ENCODE results near the gene KCTD16.

The KCTD16 gene

DNA sequence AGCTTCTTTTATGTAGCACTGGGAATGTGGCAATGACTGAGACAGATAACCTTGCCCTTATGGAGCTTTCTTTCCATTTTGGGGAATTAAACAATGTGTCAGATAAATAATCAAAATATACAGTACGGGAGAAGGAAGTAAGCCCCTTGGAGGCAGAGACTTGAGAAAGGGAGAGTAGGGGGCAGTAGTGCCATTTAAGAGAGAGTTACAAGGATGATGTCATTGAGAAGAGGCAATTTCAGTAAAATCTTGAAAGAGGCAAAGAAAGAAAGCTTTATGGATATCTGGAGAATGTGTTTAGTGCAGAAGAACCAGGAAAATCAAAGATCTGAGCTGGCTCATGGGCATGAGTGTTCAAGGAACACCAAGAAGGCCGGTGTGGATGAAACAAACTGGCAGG lies 77.3 kb downstream of the KCTD16 start:
- Histone ChIP-seq H3K79me2 (ENCODE audit: control insufficient read depth, insufficient read depth, low read length, poor library complexity) (no peaks in the 10 kb centered on the region), H3K4me1 (ENCODE audit: control insufficient read depth in 1 of 2, insufficient read depth in 2 of 2, low read length in 2 of 2) (peaks cover 0 to 4% of the 10 kb centered on the region in 2 experiments), H4K12ac (ENCODE audit: low read depth, low read length) (no peak overlapping the region), H2BK120ac (ENCODE audit: insufficient read depth, low read length, poor library complexity) (no peak overlapping the region), H4K91ac (ENCODE audit: low read depth, low read length) (no peak overlapping the region), H2AFZ (ENCODE audit: insufficient read depth, low read length, poor library complexity) (no peak overlapping the region), H3K36me3 (ENCODE audit: control insufficient read depth in 1 of 2, insufficient read depth in 2 of 2, low read length in 2 of 2) (no peaks in the 10 kb centered on the region), H3K9me3 (ENCODE audit: insufficient read depth, low read depth, low read length) (no peaks in the 10 kb centered on the region), H3K79me1 (ENCODE audit: low read length) (no peaks in the 10 kb centered on the region), H3K9ac (ENCODE audit: low read length) (no peak overlapping the region), H3K4me2 (ENCODE audit: low read length) (no peak overlapping the region), H3K4ac (ENCODE audit: low read depth, low read length) (no peak overlapping the region), H3K18ac (ENCODE audit: low read length) (no peak overlapping the region), H3K14ac (ENCODE audit: low read length) (no peak overlapping the region), H3K27me3 (ENCODE audit: insufficient read depth, low read length) (no peaks in the 10 kb centered on the region), H2AK5ac (ENCODE audit: low read length) (no peak overlapping the region), H2BK12ac (ENCODE audit: low read length) (no peak overlapping the region), H3K23ac (ENCODE audit: low read length) (no peak overlapping the region), H3K4me3 (ENCODE audit: low read depth, low read length) (no peak overlapping the region), H2BK5ac (ENCODE audit: low read depth, low read length, poor library complexity) (no peak overlapping the region), H3K27ac (ENCODE audit: low read depth, low read length) (no peak overlapping the region), H4K8ac (ENCODE audit: low read depth, low read length) (no peak overlapping the region)
- no peak for DNase-seq
- no CpG with 5 or more reads among the region's 2 CpGs for WGBS (ENCODE audit: extremely low coverage, insufficient coverage, insufficient read length)

DNA sequence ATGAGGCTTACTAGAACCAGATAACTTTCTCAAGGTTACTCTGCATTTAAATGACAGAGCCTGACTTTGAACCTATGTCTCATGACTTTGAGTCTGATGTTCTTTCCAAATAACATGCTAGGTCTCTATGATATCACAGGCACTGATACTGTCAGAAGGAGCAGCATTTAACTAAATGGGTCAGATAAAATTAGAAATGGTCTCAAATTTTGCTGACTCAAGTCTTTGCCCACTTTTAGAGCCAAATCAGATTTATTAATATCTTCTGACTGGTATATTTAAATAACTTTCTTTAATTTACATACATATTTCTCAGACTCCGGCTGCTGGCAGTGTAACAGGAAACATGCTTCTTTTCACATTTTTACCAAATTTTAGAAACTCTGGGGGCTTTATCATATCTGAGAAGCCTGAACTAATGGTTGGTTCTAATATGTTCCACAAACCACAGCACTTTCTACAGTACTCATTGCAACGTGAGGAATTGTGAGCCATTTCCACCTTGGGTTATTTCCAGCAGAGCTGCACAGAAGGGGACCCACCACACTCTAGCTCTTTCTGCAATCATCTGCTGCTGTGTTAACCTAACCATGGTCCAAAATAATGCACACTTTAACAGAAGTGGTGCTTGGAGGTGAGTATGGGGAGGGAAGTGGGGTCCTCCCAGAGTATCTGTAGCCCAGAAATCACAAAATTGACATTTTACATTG lies 79.2 kb downstream of the KCTD16 start:
- Histone ChIP-seq H3K14ac (ENCODE audit: low read length) (no peak overlapping the region), H4K91ac (ENCODE audit: low read depth, low read length) (no peak overlapping the region), H3K9ac (ENCODE audit: low read length) (no peak overlapping the region), H4K12ac (ENCODE audit: low read depth, low read length) (no peak overlapping the region), H2AFZ (ENCODE audit: insufficient read depth, low read length, poor library complexity) (no peak overlapping the region), H3K27ac (ENCODE audit: low read depth, low read length) (no peak overlapping the region), H3K27me3 (ENCODE audit: insufficient read depth, low read length) (no peaks in the 10 kb centered on the region), H2BK5ac (ENCODE audit: low read depth, low read length, poor library complexity) (no peak overlapping the region), H2BK120ac (ENCODE audit: insufficient read depth, low read length, poor library complexity) (no peak overlapping the region), H3K4me3 (ENCODE audit: low read depth, low read length) (no peak overlapping the region), H3K23ac (ENCODE audit: low read length) (no peak overlapping the region), H3K36me3 (ENCODE audit: control insufficient read depth in 1 of 2, insufficient read depth in 2 of 2, low read length in 2 of 2) (no peaks in the 10 kb centered on the region), H3K4me2 (ENCODE audit: low read length) (no peak overlapping the region), H3K9me3 (ENCODE audit: insufficient read depth, low read depth, low read length) (no peaks in the 10 kb centered on the region), H3K79me1 (ENCODE audit: low read length) (no peaks in the 10 kb centered on the region), H2BK12ac (ENCODE audit: low read length) (no peak overlapping the region), H2AK5ac (ENCODE audit: low read length) (no peak overlapping the region), H4K8ac (ENCODE audit: low read depth, low read length) (no peak overlapping the region), H3K4ac (ENCODE audit: low read depth, low read length) (no peak overlapping the region), H3K79me2 (ENCODE audit: control insufficient read depth, insufficient read depth, low read length, poor library complexity) (no peaks in the 10 kb centered on the region), H3K4me1 (ENCODE audit: control insufficient read depth in 1 of 2, insufficient read depth in 2 of 2, low read length in 2 of 2) (peaks cover 0 to 4% of the 10 kb centered on the region in 2 experiments), H3K18ac (ENCODE audit: low read length) (no peak overlapping the region)
- DNase-seq = no peak
- no CpG with 5 or more reads among the region's 2 CpGs for WGBS (ENCODE audit: extremely low coverage, insufficient coverage, insufficient read length)

DNA sequence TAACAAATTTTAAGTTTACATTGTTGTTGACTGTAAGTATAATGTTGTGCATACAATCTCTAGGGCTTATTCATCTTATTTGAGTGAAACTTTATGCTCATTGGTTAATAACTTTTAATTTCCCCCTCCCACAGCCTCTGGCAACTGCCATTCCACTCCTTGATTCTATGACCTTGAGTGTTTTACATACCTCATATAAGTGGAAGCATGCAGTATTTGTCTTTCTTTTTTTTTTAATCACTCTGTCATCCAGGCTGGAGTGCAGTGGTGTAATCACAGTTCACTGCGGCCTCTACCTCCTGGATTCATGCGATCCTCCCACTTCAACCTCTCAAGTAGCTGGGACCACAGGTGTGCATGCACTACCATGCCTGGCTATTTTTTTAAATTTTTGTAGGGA lies 83.9 kb downstream of the KCTD16 start:
- Histone ChIP-seq H4K12ac (ENCODE audit: low read depth, low read length) (no peak overlapping the region), H3K4ac (ENCODE audit: low read depth, low read length) (no peak overlapping the region), H3K4me3 (ENCODE audit: low read depth, low read length) (no peak overlapping the region), H2AK5ac (ENCODE audit: low read length) (no peak overlapping the region), H3K9me3 (ENCODE audit: insufficient read depth, low read depth, low read length) (no peaks in the 10 kb centered on the region), H3K9ac (ENCODE audit: low read length) (no peak overlapping the region), H3K4me2 (ENCODE audit: low read length) (no peak overlapping the region), H2BK12ac (ENCODE audit: low read length) (no peak overlapping the region), H2BK120ac (ENCODE audit: insufficient read depth, low read length, poor library complexity) (no peak overlapping the region), H3K23ac (ENCODE audit: low read length) (no peak overlapping the region), H2AFZ (ENCODE audit: insufficient read depth, low read length, poor library complexity) (no peak overlapping the region), H3K14ac (ENCODE audit: low read length) (no peak overlapping the region), H3K18ac (ENCODE audit: low read length) (no peak overlapping the region), H3K27me3 (ENCODE audit: insufficient read depth, low read length) (no peaks in the 10 kb centered on the region), H2BK5ac (ENCODE audit: low read depth, low read length, poor library complexity) (no peak overlapping the region), H4K8ac (ENCODE audit: low read depth, low read length) (no peak overlapping the region), H3K4me1 (ENCODE audit: control insufficient read depth in 1 of 2, insufficient read depth in 2 of 2, low read length in 2 of 2) (no peaks in the 10 kb centered on the region), H3K36me3 (ENCODE audit: control insufficient read depth in 1 of 2, insufficient read depth in 2 of 2, low read length in 2 of 2) (no peaks in the 10 kb centered on the region), H3K79me1 (ENCODE audit: low read length) (no peaks in the 10 kb centered on the region), H4K91ac (ENCODE audit: low read depth, low read length) (no peak overlapping the region), H3K27ac (ENCODE audit: low read depth, low read length) (no peak overlapping the region), H3K79me2 (ENCODE audit: control insufficient read depth, insufficient read depth, low read length, poor library complexity) (no peaks in the 10 kb centered on the region)
- no peak for DNase-seq
- no CpG with 5 or more reads among the region's 2 CpGs for WGBS (ENCODE audit: extremely low coverage, insufficient coverage, insufficient read length)

DNA sequence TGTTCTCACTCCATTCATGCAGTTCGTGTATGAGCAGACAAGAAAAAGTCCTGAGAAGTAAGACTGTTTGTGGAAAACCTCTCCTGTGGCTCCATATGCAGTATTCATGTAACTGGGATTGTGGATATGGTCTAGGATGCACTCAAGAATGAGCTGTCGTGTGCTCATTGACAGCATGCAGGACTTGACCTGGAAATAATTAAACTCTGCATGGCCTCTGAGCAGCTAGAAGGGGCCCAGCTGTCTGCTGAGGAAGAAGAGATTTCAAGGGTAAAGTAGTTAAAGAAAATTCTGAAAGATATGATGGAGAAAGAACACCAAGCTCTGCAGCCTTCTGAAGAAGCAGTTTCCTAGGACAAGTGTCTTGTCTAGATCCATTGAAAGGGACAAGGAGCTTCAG lies 89.4 kb downstream of the KCTD16 start:
- no peak overlapping the region for H3K18ac ChIP-seq (ENCODE audit: low read length)
- no peaks in the 10 kb centered on the region for H3K79me1 ChIP-seq (ENCODE audit: low read length)
- no peak overlapping the region for H4K12ac ChIP-seq (ENCODE audit: low read depth, low read length)
- no peak overlapping the region for H4K8ac ChIP-seq (ENCODE audit: low read depth, low read length)
- no peak overlapping the region for H3K27ac ChIP-seq (ENCODE audit: low read depth, low read length)
- no peak overlapping the region for H2BK5ac ChIP-seq (ENCODE audit: low read depth, low read length, poor library complexity)
- no peaks in the 10 kb centered on the region for H3K9me3 ChIP-seq (ENCODE audit: insufficient read depth, low read depth, low read length)
- no peak overlapping the region for H3K4me3 ChIP-seq (ENCODE audit: low read depth, low read length)
- no peak overlapping the region for H3K14ac ChIP-seq (ENCODE audit: low read length)
- no peak overlapping the region for H3K4me2 ChIP-seq (ENCODE audit: low read length)
- H3K79me2 ChIP-seq (ENCODE audit: control insufficient read depth, insufficient read depth, low read length, poor library complexity) = no peaks in the 10 kb centered on the region
- no peak overlapping the region for H2AFZ ChIP-seq (ENCODE audit: insufficient read depth, low read length, poor library complexity)
- H3K4me1 ChIP-seq (ENCODE audit: control insufficient read depth in 1 of 2, insufficient read depth in 2 of 2, low read length in 2 of 2) = no peaks in the 10 kb centered on the region
- H2BK12ac ChIP-seq (ENCODE audit: low read length) = no peak overlapping the region
- H3K4ac ChIP-seq (ENCODE audit: low read depth, low read length) = no peak overlapping the region
- no peak overlapping the region for H2BK120ac ChIP-seq (ENCODE audit: insufficient read depth, low read length, poor library complexity)
- H3K9ac ChIP-seq (ENCODE audit: low read length) = no peak overlapping the region
- no peaks in the 10 kb centered on the region for H3K27me3 ChIP-seq (ENCODE audit: insufficient read depth, low read length)
- no CpG with 5 or more reads among the region's 2 CpGs for WGBS (ENCODE audit: extremely low coverage, insufficient coverage, insufficient read length)
- no peak overlapping the region for H3K23ac ChIP-seq (ENCODE audit: low read length)
- H3K36me3 ChIP-seq (ENCODE audit: control insufficient read depth in 1 of 2, insufficient read depth in 2 of 2, low read length in 2 of 2) = no peaks in the 10 kb centered on the region
- H2AK5ac ChIP-seq (ENCODE audit: low read length) = no peak overlapping the region
- no peak overlapping the region for H4K91ac ChIP-seq (ENCODE audit: low read depth, low read length)
- no peak for DNase-seq

Data from trophoblast cell (in vitro differentiated cells and primary cell).